ENCODE results near the gene SPATA17.
"Not testable (repeated sequence)": the region's sequence is repeated elsewhere in the genome, so short reads cannot be mapped to it uniquely, and the experiment has no call there.

Gene SPATA17

GRCh38 chr1:217673387-217673786 lies 42.2 kb downstream of the SPATA17 start:
- no peak for DNase-seq (ENCODE audit: extremely low read depth in 1 of 2, low read depth in 1 of 2)

- no peak for DNase-seq (ENCODE audit: extremely low read depth in 1 of 2, low read depth in 1 of 2)
Measured at GRCh38 chr1:217674028-217674729, 43.0 kb downstream of the SPATA17 start.

GRCh38 chr1:217681806-217682205 lies 50.7 kb downstream of the SPATA17 start:
- no peak for DNase-seq (ENCODE audit: extremely low read depth in 1 of 2, low read depth in 1 of 2)

- DNase-seq (ENCODE audit: extremely low read depth in 1 of 2, low read depth in 1 of 2) = no peak
Measured at GRCh38 chr1:217687511-217687910, 56.4 kb downstream of the SPATA17 start.

GRCh38 chr1:217696140-217696539 lies 65.0 kb downstream of the SPATA17 start:
- not testable (repeated sequence) for DNase-seq (ENCODE audit: extremely low read depth in 1 of 2, low read depth in 1 of 2)

- DNase-seq (ENCODE audit: extremely low read depth in 1 of 2, low read depth in 1 of 2) = no peak
Measured at GRCh38 chr1:217703326-217703725, 72.2 kb downstream of the SPATA17 start.

- DNase-seq (ENCODE audit: extremely low read depth in 1 of 2, low read depth in 1 of 2) = no peak
Measured at GRCh38 chr1:217712925-217713597, 81.9 kb downstream of the SPATA17 start.

GRCh38 chr1:217715681-217716080 lies 84.5 kb downstream of the SPATA17 start:
- no peak for DNase-seq (ENCODE audit: extremely low read depth in 1 of 2, low read depth in 1 of 2)

- no peak for DNase-seq (ENCODE audit: extremely low read depth in 1 of 2, low read depth in 1 of 2)
Measured at GRCh38 chr1:217717959-217718358, 86.8 kb downstream of the SPATA17 start.

GRCh38 chr1:217718873-217719272 lies 87.7 kb downstream of the SPATA17 start:
- DNase-seq (ENCODE audit: extremely low read depth in 1 of 2, low read depth in 1 of 2) = no peak

- no peak for DNase-seq (ENCODE audit: extremely low read depth in 1 of 2, low read depth in 1 of 2)
Measured at GRCh38 chr1:217721692-217722091, 90.5 kb downstream of the SPATA17 start.

GRCh38 chr1:217734973-217735372 lies 103.8 kb downstream of the SPATA17 start:
- no peak for DNase-seq (ENCODE audit: extremely low read depth in 1 of 2, low read depth in 1 of 2)

- DNase-seq (ENCODE audit: extremely low read depth in 1 of 2, low read depth in 1 of 2) = no peak
Measured at GRCh38 chr1:217747156-217747769, 116.1 kb downstream of the SPATA17 start.

GRCh38 chr1:217769768-217770167 lies 138.6 kb downstream of the SPATA17 start:
- no peak for DNase-seq (ENCODE audit: extremely low read depth in 1 of 2, low read depth in 1 of 2)

GRCh38 chr1:217770918-217771317 lies 139.8 kb downstream of the SPATA17 start:
- no peak for DNase-seq (ENCODE audit: extremely low read depth in 1 of 2, low read depth in 1 of 2)

GRCh38 chr1:217776693-217777092 lies 145.5 kb downstream of the SPATA17 start:
- DNase-seq (ENCODE audit: extremely low read depth in 1 of 2, low read depth in 1 of 2) = no peak

- DNase-seq (ENCODE audit: extremely low read depth in 1 of 2, low read depth in 1 of 2) = no peak
Measured at GRCh38 chr1:217781056-217781455, 149.9 kb downstream of the SPATA17 start.

GRCh38 chr1:217791091-217791490 lies 159.9 kb downstream of the SPATA17 start:
- DNase-seq (ENCODE audit: extremely low read depth in 1 of 2, low read depth in 1 of 2) = no peak

- no peak for DNase-seq (ENCODE audit: extremely low read depth in 1 of 2, low read depth in 1 of 2)
Measured at GRCh38 chr1:217805792-217806191, 174.6 kb downstream of the SPATA17 start.

- no peak for DNase-seq (ENCODE audit: extremely low read depth in 1 of 2, low read depth in 1 of 2)
Measured at GRCh38 chr1:217812175-217812574, 181.0 kb downstream of the SPATA17 start.

GRCh38 chr1:217813031-217813430 lies 181.9 kb downstream of the SPATA17 start:
- DNase-seq (ENCODE audit: extremely low read depth in 1 of 2, low read depth in 1 of 2) = no peak

- DNase-seq (ENCODE audit: extremely low read depth in 1 of 2, low read depth in 1 of 2) = no peak
Measured at GRCh38 chr1:217837691-217838090, 206.5 kb downstream of the SPATA17 start.

Data from activated CD8-positive, alpha-beta memory T cell treated with anti-CD3 and anti-CD28 coated beads for 1 hour (primary cell).